HG02943 (cell line): ENCODE measurements around the gene ELOVL1.
"Not testable (repeated sequence)": the region's sequence is repeated elsewhere in the genome, so short reads cannot be mapped to it uniquely, and the experiment has no call there.

Experiments
- ATAC-seq: cut with Tn5 transposase; IDR thresholded peaks from one replicate; pipeline ENCODE4 v1.9.1; 2021; ENCODE audit warnings: mild to moderate bottlenecking, low read depth, moderate library complexity; ENCODE audit not compliant: unreplicated experiment

ELOVL1 gene

DNA sequence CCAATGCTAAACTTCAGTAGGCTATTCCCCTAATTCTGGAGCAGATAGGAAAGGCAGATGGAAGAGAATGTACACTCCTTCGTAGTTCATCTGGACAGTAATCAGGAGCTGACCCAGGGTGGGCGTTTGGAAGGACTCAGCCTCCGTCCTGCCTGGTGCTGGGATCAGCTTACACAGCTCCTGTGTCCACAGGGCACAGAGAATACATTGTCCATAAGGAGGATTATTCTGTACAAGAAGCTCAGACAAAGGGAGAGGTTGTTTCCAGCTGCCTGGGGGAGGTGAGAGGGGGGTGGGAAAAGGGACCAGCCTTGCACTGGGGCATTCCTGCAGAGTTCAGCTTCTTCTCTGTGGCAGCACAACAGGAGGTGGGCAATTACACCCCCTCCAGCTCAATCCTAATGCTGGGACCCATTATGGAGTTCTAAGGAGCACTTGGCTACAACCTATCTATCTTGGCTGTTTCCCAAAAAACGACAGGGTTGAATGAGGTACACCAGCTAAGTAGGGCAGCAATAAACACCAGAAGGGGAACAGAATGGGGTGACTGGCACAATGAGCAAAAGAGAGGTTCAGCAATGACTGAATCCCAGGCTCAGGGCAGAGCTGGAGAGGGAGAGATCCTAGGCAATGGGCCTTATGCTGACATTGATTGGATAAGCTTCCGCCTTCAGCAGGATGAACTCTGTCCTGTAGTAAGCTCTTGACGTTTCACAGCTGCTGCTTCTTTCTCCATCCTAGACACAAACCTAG is 14.4 kb upstream of the ELOVL1 start:
- ATAC-seq: no peak

DNA sequence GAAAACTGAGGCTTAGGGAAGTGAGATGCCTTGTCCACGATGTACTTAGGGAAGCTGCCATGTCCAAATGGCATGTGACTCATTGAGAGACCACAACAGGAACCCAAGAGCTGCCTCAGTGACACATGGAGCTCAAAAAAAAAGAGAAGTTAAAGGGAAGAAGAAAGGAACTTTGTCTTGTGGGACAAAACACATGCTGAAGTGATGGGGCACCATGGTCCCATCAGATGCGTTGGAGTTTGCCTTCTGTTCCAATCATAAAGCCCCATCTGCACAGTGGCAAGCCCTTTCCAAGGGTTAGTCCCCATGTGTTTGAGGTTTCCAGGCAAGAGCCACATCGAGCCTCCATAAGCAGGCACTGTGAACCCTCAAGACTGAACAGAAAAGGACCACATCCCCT is 13.8 kb upstream of the ELOVL1 start:
- ATAC-seq: no peak

DNA sequence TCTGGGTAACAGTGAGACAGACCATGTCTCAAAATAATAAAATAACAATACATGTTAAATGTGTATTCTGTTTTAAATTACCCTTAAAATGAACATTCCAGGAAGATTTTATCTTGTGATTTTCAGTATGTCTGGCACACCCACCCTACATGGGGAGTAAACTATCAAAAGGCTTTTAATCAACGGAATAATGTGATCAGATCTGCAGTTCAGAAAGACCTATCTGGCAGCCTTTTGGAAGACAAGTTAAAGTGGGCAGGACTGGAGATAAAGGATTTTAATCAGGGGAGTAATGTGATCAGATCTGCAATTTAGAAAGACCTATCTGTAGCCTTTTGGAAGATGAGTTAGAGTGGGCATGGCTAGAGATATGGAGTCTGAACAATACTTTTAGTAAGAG is 11.7 kb upstream of the ELOVL1 start:
- no peak for ATAC-seq

DNA sequence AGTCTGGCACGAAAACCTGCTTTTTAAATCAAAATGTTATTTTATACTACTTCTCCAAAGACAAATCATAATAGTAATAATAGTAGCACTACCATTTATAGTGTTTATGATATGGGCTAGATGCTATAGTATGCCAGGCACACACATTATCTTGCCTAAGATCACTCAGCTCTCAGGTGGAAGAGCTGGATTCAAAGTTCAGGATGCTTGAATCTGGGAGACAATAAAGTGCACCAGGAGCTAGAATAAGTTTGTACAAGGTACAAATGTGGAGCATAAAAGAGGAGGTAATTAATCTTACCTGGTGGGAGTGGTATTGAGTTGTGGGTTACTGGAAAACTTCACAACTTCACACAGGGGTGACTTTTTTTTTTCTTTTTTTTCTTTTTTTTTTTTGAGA is 10.0 kb upstream of the ELOVL1 start:
- no peak for ATAC-seq

DNA sequence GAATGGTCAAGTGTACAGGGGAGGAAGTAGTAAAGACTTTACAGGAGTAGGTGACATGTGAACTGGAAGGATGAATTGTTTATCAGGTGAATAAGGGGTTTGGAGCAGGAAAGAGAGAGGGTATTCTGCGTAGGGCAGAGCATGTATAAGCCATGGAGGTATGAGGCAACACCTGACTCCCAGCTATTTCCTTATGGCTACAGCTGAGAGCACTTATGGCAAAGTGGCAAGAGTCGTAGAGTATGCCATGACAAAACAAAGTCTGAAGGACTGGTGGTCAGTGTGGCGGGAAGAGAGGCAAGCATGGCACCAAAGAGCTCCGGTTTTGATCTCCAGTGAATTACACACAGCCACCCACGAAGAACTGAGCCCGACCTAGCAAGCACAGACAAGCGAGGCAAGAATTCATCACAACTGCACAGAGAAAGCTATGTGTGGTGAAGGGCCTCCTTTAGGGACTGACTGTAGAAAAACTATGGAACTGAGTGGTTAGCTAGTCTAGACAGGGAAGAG is 9.0 kb upstream of the ELOVL1 start:
- ATAC-seq: no peak

DNA sequence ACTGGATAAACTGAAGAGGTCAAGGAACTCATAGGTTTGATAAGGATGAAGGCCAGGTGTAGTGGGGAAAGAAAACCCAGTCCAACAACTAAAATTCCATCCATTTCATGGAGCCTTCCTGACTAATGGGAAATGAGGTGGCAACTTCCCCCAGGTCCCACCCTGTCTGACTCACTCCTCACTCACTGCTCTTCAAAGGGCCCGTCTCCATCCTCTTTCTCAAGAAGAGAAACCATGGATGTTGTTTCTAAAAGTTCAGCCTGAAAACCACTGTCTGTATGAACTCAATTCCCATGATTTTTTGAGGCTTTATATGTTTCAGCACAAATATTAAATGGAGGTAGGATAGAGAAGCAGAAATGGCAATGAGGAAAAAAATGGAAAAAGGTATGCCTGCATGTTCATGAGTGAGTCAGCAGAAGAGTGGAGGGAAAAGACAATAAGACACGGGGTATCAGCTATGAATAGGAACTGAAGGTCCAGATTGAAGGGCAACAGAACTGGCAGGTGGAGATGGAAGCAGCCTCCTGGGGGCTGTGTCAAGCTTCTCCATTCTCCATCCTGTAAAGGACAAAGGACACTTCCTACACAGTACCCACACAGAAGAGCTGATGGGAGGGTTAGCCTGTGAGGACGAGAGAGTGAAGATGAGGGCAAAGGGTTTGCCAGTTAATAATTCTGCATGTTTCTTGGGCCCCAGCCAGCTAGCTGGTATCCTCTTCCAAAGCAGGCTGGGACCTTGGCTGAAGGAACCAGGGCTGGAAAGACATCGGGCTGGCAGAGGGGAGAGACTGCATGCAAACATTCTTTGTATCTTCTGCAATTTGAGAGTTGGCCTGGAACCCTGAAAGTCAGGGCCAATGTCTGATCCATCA is 5.5 kb upstream of the ELOVL1 start:
- ATAC-seq: no peak

DNA sequence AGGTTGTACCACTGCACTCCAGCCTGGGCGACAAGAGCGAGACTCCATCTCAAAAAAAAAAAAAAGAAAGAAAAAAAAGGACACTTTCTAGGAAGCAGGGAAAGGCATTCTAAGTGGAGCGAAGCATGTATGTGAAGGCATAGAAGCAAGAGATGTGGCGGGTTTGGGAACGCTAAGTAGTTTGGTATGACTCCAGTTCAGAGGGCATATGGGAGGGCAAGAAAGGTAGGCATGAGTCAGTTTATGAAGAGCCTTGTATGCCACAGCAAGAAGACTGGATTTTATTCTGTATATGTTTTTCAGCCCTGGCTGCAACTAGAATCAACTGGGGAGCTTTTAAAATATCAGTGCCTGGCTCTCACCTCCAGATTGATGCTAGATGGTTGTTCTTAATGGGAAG is 4.4 kb upstream of the ELOVL1 start:
- ATAC-seq: no peak

DNA sequence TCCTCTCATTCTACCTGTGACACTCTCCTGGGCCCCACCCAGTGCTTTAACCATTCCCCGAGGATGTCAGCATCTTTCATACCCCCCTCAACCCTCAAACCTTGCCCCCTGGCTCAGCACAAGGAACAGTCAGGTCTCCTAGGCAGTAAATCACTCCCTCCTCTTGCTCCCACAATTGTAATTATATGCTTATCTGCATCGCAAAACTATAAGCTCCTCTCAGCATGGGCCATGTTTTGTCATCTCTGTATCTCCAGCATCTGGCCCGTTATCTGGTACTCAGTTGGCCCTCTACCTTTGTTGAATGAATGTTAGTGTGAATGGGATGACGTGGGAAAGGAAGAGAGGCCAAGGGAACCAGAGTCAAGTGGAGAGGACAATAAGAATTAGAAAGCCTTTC is 2.8 kb upstream of the ELOVL1 start:
- ATAC-seq: no peak

DNA sequence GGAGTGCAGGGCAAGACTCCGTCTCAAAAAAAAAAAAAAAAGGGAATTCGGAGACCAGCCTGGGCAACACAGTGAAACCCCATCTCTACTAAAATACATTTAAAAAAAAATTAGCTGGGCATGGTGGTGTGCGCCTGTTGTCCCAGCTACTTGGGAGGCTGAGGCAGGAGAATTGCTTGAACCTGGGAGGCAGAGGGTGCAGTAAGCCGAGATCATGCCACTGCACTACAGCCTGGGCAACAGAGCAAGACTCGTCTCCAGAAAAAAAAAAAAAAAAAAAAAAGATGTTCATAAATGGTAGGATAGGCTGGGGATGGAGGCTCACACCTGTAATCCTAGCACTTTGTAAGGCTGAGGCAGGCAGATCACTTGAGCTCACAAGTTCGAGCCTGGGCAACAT is 2.0 kb upstream of the ELOVL1 start:
- ATAC-seq: not testable (repeated sequence)

DNA sequence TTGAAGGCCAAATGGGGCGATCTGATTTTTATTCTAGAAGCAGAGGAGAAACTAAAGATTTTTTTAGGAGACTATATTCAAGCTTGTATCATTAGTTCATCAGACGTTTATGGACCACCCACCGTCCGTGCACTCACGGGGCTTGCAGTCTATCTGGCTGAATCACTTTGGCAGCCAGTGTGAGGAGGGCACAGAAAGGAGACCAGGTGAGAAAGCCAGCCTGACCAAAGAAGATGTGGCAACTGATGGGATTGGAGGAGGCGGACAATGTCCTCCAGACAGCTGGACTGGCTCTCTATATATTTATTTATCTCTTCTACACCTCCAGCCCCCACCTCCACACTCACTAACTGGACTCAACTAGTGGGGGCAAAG is 822 bp upstream of the ELOVL1 start:
- ATAC-seq: no peak

DNA sequence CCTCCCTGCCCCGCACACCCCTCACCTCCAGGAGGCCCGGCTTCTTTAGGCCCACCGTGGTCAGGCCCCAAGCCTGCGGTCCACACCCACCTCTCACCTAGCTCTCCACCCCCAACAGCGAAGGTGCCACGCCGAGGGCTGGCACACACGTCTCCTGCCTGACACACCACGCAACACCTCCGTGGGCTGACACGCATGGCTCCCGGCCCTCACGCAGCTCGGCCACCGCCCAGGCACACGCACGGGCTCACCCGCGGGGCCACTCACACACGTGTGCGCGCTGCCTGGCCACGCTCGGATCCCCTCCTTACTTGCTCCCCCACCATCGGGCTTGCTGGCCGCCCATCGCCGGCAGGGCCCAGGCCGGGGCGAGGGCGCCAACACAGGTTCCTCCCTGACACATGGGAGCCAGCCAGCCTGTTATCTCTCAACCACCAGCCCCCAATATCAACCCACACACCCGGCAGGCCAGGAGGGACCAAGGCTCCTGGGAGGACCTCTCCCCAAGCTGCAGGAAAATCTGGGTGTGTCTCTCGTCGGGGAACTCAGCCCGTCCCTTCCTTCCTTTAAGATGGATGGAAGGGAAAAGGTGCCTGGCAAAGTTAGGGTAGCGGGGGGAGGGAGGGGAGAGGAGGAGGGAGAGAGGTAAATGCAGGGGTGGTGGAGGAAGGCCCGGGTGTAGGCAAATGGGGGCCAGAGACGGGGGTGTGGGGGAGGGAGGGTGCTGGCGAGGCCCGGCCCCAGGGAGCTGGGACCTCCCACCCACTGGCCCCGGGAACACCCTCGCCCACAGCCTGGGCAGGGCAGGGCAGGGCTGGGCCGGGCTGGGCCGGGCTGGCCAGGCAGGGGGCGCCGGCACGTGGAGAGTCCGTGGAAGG is 546 bp downstream of the ELOVL1 start:
- peak; percentile 45 for ATAC-seq

DNA sequence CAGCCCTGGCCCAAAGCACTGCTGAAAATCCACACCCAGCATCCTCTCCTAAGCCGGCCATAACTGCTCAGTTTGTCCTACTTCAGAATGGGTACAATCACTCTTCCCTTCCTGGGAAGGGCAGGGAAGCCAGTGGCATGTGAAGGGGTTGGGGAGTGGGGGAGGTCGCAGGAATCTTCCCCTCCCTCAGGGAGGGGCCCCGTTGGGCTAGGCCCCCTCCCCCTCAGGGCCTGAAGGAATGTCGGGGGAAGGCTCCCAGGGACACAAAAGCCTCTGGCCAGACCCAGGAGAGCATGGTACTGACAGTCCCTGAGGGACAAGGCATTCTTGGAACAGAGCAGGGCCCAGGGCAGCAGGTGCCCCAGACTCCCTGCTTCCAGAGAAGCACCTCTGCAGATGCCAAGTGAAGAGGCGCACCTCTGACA is 1.2 kb downstream of the ELOVL1 start:
- no peak for ATAC-seq

DNA sequence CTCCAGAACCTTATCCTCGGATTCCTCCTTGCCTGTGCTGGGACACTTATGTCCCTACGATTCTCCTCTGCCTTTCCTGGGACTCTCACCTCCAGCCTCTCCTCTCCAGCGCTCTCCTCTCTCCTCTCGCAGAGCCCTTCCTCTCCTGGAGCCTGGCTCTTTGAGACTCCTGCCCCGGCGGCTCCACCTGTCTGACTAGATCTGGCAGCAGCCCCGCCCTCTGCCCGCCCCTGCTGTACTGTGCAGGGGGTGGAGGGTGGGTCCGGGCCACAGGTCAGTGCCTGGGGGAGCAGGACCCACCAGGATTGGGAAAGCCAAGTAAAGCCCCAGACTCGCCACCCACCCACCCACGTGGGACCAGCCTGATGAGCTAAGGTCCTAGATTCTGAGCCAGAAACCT is 1.6 kb downstream of the ELOVL1 start:
- ATAC-seq: no peak

DNA sequence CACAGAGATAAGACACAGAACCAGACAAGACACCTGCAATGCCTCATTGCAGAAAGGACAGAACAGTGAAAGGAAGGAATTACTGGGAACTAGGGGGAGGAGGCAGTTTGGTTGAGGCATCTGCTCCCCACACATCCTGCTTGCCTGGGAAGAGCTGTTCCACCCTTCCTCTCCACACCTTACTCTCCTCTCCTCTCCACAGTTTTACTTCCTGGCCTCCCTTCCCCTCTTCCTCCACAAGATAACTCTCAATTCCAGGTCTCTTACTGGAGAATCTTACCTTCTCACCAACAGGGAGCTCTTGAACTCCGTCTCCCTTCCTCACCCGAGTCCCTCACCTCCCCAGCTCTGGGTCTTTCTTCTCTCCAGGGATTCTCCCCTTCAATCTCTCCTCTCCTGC is 2.1 kb downstream of the ELOVL1 start:
- ATAC-seq: no peak

DNA sequence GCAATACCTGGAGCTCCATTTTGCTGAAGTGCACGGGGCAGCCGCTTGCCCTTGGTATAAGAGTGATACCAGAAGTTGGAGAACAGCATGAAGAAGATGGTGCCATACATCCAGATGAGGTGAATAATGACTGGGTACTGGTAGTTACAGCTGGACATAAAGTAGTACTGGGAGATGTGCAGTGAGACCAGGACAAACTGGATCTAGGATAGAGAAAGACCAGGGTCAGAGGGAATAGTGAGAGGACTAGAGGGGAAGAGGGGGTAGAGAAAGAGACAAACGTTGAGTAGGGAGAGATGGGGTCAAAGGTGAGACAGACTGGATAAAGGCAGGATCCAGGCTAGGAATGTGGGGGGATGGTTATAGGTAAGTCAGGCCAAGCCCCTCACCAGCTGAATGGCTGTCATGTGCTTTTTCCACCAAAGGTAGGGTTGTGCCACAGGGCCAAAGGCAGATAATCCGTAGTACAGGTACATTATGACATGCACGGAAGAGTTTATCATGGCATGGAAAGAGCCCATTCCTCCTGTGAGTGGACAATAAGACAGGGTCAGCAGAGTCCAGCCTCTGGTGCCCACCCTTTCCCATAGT is 3.8 kb downstream of the ELOVL1 start:
- no peak for ATAC-seq

DNA sequence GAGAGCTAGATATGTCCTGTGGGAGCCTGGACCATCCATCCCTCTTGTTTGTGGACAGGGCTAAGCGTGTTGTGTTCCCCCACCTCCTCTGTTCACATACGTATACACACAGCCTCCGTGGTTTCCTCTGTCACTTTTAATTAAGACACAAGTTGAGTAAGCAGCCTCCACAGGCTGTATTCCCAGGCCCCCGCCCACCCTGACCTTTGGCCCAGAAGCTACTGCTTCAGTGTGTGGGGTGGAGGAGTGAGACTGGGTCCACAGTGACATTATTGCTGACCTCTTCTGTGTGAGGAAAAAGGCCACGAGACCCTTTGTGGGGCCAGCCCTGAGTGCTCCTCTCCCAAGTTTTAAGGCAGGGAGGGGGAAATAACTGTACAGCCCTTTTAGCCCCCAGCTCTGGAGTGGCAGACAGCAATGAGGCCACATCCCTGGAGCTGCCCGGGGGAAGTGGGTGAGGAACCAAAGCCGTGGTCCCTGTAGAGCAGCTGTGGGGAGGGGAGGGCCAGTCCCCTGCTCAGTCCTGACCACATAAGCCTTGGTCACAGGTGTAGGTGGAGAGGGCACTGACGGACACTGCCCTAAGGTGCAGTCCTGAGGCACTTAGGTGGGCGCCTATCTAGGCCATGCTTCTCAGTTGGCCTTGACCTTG is 4.4 kb downstream of the ELOVL1 start:
- ATAC-seq: no peak

DNA sequence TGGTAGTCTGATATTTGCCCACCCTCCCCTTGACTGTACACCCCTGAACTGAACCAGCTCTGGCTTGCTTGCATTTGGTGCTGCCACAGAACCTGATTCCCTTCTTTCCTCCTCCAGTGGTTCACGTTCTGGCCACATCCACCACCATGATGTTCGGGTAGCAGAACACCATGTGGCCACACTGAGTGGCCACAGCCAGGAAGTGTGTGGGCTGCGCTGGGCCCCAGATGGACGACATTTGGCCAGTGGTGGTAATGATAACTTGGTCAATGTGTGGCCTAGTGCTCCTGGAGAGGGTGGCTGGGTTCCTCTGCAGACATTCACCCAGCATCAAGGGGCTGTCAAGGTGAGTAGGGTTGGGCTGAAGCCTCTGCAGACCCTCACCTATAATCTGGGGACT is 7.2 kb downstream of the ELOVL1 start:
- ATAC-seq: no peak

DNA sequence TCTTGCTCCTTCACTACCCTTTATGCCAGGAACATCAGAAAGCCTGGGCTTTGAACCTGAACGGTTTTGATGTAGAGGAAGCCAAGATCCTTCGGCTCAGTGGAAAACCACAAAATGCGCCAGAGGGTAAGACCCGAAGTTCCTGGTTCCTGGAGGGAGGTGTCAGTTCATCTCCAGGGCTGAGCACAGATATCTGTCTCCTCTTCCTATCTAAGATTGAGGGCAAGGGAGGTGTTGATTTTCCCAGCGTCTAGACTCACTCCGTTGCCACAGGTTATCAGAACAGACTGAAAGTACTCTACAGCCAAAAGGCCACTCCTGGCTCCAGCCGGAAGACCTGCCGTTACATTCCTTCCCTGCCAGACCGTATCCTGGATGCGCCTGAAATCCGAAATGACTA is 8.1 kb downstream of the ELOVL1 start:
- ATAC-seq: no peak

DNA sequence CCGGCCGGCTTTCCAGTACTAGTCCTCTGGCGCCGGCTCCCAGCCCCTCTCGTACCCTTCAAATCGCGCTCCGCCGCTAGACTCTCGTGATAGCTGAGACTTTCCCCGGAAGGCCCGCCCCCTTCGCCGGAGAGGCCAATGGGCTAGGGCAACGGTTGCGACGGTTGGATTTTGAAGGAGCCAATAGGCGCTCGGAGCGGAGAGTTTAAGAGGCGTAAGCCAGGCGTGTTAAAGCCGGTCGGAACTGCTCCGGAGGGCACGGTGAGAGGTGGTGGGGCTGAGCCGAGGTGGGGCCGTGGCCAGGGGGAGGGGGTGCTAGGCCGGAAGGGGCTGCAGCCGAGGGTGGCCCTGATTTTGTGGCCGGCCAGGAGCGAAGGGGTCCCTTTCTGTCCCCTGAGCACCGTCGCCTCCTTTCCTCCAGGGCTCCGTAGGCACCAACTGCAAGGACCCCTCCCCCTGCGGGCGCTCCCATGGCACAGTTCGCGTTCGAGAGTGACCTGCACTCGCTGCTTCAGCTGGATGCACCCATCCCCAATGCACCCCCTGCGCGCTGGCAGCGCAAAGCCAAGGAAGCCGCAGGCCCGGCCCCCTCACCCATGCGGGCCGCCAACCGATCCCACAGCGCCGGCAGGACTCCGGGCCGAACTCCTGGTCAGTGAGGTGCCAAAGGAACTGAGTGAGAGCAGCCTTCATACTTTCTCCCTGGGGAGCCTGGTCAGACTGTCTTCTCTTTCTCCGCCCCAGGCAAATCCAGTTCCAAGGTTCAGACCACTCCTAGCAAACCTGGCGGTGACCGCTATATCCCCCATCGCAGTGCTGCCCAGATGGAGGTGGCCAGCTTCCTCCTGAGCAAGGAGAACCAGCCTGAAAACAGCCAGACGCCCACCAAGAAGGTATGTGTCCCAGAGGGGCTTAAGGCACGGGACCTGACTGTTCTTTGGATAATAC is 8.8 kb downstream of the ELOVL1 start, which contains the start of gene CDC20:
Gene CDC20 (plus strand): TSS at position 236 of the 948 bp plus-strand sequence. CDS start 235 bp downstream, at position 471.
- ATAC-seq: peak; percentile 92
